HUDEP-2 (cell line): Measurements from ENCODE around the gene SH3BGR.

Experiments used
- DNase-seq, 76 experiments: peaks; one replicate each; lab custom pipeline; 2025; ENCODE audit not compliant: unreplicated experiment in 76 of 76; lab: John Stamatoyannopoulos, UW

Gene SH3BGR

DNA sequence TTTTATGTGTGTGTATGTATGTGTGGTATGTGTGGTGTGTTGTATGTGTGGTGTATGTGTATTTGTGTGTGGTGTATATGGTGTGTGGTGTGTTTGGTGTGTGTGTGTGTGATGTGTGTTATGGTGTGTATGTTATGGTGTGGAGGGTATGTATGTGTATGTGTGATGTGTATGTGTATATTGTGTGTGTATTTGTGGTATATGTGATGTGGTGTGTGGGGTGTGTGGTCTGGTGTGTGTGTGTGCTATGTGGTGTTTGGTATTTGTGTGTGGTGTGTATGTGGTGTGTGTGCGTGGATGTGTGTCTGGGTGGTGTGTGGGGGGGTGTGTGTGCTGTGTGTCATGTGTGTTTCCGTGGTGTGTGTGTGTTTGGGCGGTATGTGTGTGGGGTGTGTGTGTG is 59.3 kb downstream of the SH3BGR start:
- no peak for DNase-seq

DNA sequence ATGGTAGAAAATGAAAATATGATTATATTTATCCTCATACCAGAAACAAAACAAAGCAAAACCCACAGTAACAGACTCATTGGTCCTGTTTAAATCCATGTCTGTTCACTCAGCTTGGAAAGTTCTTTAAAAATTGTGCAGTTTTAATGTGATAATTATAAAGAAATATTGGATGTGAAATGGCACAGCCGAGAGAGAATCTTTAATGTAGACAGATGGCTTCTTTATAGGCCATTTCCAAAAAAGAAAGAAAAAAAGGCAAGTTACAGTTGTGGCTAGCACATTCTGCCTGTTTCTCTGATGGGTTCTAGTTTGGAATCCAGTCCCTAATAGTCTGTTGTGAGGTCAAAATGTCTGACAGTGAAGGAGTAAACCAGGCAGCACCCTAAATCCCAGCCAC is 62.0 kb downstream of the SH3BGR start:
- no peak for DNase-seq

DNA sequence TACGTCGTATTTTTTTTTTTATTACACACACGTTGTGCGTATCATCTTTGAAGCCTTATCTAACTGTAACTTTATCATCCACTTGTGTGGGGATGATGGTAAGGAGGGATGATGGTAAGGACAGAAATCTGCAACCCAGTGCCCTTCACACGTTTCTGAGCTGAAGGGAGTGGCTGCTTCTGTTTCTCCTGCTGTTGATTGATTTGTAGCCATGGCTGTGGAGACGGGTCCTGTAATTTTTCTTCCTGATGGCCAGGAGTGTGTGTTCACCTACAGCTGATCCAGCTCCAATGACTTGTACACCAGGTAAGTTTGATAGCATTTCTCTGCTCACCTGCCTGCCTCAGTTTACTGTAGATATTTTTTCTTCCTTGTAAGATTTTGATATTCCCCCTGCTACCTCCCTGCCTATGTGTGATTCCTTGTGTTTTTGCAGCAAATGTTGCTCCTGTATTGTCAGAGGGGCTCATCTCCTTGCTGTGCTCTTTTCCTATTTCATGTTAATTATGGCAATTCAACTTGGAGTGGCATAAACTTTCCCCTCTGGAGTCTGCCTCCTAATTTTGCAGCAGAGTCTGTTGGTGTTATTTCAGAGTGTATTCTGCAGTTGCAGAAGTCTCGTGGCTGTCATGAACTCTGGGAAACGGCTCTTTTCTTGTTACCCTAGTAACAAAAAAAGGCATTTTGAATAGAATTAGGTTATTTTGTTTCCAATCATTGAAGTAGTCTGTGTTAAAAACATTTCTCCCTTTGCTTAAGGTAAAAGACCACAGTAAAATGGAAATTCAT is 64.1 kb downstream of the SH3BGR start:
- no peak for DNase-seq

DNA sequence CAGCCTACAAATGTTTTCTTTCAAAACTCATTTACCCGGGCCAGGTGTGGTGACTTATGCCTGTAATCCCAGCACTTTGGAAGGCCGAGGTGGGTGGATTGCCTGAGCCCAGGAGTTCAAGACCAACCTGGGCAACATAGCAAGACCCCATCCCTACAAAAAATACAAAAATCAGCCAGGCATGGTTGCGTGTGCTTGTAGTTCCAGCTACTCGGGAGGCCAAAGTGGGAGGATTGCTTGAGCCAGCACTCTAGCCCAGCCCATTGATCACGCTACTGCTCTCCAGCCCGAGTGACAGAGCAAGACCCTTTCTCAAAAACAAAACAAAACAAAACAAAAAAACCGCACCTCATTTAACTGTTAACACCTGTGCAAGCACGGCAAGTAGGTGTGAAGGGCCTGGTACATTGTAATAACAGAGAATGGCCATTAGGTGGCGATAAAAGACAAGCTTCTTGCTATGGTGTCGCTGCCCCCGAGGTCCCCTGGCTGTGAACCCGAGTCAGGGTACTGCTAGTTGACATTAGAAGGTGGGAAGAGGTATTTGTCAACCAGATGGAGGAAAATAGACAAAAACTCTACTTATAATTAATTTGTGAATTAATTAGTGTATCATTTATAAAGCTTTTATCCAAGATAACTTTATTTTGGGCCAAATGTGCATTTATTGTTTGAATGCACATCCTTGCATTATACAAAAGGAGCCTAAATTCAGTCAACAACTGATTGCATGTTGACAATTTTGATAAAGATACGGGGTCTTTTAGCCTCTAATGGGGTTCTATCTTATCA is 66.5 kb downstream of the SH3BGR start:
- DNase-seq, result peak in 54 of 76 experiments; percentile 11 to 77 (median 38)

DNA sequence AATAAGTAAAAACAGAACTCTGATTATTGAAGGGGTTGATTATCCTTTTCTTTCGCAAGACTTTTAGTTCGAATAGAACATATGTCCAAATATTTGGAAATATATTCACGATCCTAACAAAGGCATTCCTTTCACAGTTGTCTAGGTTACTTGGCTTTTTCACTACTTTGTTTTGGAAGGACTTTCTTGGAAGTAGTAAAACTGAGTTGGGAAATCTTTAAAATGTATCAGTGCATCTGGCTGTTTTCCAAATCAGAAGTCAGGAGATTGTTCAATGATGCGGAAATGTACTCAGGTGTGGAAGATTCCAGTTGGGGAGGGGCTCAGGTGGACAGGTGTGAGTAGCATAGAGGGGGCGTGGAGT is 67.1 kb downstream of the SH3BGR start:
- no peak for DNase-seq

DNA sequence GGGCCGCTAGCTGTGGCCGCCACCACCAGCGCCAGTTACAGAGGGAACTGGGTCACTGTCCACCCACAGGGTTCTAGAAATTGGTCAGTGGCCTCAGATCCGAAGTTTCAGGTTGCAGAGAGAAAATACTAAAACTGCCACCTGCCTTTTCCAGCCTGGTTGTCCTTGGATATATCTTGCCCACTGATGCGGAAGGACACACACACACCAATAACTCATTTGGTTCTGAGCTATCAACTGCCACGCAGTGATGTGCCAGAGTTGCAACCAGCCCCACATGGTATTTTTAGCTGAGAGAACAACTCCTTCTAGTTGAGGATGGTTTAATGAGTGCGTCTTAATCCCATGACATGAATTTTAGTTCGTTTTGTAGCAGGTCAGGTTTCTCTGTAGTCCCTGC is 68.1 kb downstream of the SH3BGR start:
- DNase-seq, result no peak

DNA sequence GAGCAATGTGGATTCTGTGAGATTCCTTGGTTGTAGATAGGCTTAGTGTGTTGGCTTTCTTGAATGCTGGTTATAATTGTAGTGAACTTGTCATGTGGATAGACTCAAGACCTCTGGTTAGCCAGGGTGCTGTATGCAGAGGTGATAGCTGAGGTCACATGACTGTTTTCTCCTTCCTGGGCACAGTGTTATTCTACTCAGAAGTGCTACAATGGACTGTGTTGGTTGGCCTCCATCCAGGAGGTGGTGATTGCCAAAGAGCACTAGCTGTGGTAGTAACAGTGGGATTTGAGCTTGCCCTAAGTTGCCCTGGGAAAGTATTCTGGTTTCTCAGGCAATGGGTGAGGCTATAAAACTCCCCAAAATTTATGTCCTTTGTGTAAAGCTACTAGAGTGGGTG is 71.6 kb downstream of the SH3BGR start:
- DNase-seq, result no peak

DNA sequence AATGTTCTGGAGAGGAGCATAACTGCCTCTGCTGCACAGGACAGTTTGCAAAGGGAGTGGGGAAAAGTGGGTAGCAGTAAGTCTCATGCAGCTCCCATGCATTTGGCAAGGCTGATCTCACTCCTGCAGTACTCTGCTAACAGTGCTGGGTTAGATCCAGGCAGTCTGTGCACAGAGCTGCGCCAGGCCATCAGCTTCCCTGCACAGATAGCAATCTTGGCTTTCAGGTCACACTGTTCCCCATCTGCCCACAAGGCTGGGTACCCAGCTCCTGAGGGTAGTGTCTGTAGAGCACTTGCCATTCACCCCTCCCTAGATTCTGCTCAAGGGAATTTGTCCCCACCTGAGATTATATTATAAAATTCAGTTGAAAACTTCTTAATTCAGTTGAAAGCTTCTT is 72.1 kb downstream of the SH3BGR start:
- DNase-seq, result no peak

DNA sequence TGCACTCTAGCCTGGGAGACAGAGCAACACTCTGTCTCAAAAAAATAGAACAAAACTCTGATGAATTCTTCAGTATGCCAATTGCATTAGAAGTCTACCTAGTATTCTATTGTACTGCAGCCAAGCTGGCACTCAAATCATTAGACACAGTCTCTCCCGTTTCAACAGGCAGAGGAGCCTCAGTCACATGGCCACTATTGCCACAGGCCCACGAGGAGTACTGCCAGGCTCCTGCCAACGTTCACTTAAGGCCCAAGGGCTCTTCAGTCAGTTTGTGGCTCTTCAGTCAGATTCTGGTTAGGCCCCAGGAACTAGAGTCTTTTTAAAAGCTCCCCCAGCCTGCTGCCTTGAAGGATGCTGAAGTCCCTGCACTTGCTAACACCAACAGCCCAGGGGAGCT is 73.4 kb downstream of the SH3BGR start:
- DNase-seq, result no peak

DNA sequence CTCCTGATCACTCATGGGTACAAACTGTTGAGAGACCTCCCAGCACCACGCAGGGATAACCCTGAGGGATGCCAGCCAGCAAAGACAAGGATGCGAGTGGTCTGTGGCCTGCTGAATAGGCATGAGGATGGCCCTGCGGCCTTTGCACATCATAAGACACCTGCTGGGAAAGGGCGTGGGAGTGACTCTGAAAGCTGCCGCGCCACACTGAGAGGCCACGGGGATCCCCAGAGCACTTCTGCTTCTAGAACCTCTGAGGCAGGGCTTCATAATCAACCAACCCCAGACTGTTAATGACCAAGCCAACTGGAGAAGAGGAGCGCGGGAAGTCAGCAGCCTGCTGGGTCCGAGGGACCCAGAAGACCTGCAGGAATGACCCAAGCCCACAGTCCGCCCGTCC is 73.8 kb downstream of the SH3BGR start:
- DNase-seq, result no peak

DNA sequence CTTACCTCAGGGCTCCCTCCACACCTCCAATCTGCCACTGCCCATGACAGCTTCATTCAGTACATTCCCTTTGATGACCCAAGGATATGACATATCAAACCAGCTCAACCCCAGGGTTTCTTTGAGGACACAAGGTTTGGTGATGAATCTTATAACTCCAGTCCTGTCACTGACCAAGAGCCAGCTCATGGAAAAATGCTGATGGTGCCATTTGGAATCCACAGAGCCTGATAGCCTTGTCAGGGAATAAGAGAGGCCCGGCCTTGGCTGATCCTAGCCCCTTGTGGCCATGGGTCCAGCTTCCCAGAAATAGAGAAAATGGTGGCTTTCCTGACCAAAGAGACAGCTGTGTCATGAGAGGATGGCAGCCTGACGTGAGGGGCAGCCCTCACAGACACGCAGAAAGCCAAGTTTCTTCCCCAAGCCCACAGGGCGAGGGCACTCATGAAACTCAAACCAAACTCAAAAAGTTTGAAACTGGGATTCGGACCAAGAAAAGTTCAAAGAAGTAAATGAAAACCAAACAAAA is 75.4 kb downstream of the SH3BGR start:
- DNase-seq, result no peak

DNA sequence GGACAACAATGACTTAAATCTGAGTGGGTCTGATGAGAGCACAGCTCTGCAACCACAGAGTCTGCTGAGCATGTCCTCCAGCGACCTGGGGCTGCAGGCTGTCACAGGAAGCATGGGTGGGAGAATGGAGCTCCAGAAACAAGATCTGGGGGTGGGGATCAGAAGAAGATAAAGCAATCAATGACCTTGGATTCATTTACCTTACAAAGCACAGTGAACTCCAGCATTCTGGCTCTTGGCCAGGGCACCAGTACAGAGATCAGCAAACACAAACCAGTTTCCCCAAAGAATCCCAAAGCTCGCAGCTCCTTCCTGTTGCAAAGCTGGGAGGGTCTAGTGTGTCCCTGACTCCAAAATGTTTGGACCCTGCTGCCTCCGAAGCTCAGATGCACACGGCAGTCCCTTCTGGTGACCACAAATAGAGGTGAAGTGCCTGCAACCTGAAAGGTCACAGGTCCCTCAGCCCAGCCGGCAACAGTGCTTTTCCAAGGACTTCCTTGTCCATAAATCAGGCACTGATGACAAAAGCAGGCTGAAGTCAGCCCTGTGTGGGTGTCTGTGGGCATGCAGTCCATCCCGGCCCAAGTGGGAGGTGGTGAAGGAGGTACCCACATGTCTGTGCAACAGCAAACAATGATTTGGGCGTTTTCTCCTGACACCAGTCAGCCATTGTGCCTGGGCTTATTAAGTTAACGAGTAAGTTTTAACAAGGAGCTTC is 76.1 kb downstream of the SH3BGR start:
- DNase-seq, result no peak

DNA sequence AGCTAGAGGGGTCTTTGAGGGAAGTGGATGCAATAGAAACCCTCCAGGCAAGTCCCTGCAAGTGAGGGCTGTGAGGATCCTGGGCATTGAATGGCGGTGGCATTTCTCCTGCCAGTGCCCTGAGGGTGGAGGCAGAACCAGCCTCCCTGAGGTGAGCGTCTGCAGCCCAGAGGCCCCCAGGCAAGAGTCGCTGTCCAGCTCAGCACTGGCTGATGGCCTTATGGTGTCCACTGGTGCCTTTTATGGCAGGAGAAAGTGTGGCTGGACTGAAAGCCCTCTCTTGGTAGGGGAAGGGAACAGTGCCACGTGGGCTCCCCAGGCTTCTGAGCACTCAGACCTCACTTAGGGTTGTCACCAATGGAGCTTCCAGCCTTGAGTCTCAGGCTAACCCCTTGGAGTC is 77.3 kb downstream of the SH3BGR start:
- DNase-seq, result no peak

DNA sequence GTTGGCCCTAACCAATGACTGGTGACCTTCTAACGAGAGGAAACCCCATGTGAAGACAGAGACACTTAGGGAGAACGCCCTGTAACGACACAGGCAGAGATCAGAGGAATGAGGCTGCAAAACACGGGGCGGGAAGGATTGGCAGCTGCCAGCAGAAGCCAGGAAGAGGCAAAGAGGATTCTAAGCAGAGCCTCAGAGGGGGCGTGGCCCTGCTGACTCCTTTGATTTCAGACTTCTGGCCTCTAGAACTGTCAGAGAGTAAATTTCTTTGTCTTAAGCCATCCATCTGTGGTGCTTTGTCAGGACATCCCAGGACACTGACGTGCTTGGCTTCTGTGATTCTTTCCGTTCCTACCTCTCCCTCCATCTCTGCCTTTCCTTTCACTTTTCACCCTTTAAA is 79.3 kb downstream of the SH3BGR start:
- DNase-seq, result no peak

DNA sequence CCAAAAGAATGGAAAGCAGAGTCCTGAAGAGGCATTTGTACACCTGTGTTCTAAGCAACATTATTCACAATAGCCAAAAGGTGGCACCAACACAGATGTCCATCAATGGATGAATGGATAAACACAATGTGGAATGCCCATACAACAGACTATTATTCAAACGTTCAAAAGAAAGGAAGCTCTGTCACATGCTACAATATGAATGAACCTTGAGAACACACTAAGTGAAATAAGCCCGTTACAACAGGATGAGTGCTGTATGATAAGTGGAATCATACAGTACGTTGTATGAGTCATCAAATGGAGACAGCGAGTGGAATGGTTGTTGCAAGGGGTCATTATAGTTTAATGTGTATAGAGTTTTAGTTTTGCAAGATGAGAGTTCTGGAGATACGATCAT is 80.1 kb downstream of the SH3BGR start:
- no peak for DNase-seq

DNA sequence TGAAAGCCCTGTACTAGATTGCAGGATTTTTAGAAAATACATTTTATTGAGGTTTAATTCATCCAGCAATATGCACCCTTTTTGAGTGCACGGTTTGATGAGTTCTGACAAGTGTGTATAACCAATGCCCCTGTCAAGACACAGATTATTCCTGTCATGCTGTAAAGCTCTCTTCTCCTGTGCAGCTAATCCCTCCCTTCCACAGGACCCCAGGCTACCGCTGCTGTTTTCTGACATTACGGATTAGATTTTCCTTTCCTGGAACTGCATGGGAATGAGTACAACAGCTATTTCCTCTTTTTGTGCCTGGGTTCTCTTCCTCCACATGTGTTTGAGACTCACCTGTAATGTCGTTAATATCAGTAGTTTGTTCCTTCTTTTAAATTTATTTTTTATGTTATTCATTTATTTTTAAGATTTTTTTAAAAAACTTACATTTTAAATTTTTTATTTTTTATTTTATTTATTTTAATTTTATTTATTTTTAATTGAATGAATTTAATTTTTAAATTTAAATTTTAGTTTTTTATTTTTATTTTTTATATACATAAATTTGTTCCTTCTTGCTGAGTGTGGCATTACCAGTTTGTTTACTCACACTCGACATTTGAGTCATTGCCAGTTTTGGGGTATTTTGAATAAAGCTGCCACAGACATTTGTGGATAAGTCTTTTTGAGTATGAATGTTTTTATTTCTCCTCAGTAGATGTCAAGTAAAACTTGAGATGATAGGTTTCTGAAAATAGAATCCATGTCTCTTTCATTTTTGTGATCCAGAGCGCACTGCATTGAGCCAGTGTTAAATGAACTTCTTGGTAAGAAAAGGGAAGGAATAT is 82.0 kb downstream of the SH3BGR start:
- DNase-seq, result no peak

DNA sequence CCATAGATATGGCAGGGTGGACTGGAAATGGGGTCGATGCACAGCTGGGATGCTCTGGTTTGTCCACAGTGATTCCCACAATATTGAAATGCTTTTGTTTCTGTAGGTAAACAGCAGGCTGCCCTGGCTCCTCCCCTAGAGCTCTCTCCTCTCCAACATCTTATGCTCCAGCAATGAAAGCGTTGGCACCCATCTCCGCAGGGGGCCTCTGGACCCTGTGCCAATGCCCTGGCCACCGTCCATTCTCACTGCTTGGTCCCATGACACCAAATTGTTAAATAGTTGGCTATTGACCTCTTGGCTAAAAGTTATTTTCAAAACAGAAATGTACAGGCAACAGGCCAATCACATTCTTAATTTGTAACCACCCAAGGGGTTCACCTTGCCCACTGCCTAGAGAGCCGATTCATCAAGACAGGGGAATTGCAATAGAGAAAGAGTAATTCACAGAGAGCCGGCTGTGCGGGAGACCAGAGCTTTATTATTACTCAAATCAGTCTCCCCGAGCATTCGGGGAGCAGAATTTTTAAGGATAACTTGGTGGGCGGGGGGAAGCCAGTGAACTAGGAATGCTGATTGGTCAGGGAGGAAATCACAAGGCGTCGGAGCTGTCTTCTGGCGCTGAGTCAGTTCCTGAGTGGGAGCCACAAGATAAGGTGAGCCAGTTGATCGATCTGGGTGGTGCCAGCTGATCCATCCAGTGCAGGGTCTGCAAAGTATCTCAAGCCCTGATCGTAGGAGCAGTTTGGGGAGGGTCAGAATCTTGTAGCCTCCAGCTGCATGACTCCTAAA is 84.1 kb downstream of the SH3BGR start:
- no peak for DNase-seq

DNA sequence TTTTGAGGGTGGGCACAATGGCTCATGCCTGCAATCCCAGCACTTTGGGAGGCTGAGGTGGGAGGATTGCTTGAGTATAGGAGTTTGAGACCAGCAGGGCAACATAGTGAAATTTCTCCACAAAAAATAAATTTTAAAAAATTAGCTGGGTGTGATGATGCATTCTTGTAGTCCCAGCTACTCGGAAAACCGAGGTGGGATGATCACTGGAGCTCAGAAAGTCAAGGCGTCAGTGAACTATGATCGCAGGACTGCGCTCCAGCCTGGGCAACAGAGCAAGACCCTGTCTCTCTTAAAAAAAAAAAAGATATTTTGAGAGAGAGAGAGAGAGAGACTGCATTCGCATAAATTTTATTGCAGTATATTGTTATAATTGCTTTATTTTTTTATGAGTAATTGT is 85.1 kb downstream of the SH3BGR start:
- no peak for DNase-seq

DNA sequence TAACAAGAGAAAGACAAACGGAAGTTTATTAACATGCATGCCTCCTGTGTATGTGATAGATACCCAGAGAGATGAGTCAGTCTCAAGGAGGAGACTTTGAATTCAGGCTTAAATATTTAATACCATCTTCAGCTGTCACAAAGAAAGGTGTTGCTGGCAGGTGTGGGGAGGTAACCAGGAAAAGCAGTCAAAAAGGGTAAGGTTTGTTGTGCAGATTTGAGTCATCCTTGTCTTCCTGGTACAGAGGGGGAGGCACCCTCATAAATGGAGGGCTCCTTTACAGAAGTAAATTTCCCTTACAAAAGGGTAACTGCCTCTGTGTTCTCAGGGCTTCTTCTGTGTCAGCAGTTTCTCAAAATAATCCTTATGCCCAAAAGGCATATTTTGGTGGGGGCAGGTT is 85.8 kb downstream of the SH3BGR start:
- no peak for DNase-seq
